Transverse colon (tissue), 4 donors: Measurements from ENCODE around the gene NUDT8.

Experiments
- EP300 ChIP-seq: sonication (generic); formaldehyde crosslinking; IDR thresholded peaks from one replicate; pipeline ENCODE4 v1.6.1; 2017; ENCODE audit warnings: antibody characterized with exemption, low read depth
- POLR2A ChIP-seq: fragments of 450-650 bp; IDR thresholded peaks from one replicate; pipeline ENCODE4 v1.6.1; 2016; ENCODE audit warnings: antibody characterized with exemption, mild to moderate bottlenecking, moderate library complexity
- POLR2AphosphoS5 ChIP-seq, 3 donors: sonication (generic); formaldehyde crosslinking; IDR thresholded peaks; one replicate each; pipeline ENCODE4 v1.6.1; 2016; ENCODE audit warnings: antibody characterized with exemption in 3 of 3
- TF ChIP-seq, protein P1 (sequence below), 5 experiments: fragments of 200-600 bp in 3 of 5; fragments of 450-650 bp in 2 of 5; sonication (generic) in 3 of 5; IDR thresholded peaks; 1 replicate in 2 of 5; 2 replicates in 3 of 5; pipeline ENCODE4 v1.5.1; 2016 to 2017; ENCODE audit warnings: antibody characterized with exemption in 5 of 5, inconsistent platforms in 3 of 5, mild to moderate bottlenecking in 2 of 5, moderate library complexity in 1 of 5

DNA sequence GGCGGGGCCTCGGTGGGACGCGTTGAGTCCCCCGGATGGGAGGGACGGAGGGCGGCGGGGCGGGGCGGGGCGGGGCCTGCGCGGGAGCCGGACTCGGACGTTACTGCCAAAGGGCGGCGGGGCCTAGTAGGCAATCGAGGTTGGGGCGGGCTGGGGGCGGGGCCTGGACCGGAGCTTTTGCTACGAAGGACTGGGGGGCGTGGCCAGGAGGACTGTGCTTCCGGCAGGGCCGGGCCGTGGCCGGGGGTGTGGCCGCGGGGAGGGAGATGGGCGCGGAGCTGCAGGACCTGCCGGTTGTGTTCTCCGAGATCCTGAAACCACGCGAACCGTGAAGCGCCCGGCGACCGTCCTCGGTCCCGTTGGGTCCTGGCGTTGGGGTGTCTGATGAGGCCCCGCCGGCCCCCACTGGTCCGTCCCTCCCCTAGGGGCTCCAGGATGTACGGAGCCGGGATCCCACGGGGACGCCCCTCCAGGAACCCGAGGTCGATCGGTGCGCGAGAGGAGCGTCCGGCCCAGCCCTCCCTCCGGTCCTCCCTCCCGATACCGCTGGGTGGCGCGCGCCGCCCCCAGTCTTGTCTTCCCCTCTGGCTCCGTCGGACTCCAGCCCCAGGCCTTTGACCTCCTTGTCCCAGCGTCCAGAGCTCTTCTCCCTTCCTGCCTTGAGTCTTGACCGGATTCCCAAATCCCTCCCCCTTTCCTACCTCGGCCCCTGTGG is 648 bp upstream of the NUDT8 start:
- TF ChIP-seq, protein P1, sequence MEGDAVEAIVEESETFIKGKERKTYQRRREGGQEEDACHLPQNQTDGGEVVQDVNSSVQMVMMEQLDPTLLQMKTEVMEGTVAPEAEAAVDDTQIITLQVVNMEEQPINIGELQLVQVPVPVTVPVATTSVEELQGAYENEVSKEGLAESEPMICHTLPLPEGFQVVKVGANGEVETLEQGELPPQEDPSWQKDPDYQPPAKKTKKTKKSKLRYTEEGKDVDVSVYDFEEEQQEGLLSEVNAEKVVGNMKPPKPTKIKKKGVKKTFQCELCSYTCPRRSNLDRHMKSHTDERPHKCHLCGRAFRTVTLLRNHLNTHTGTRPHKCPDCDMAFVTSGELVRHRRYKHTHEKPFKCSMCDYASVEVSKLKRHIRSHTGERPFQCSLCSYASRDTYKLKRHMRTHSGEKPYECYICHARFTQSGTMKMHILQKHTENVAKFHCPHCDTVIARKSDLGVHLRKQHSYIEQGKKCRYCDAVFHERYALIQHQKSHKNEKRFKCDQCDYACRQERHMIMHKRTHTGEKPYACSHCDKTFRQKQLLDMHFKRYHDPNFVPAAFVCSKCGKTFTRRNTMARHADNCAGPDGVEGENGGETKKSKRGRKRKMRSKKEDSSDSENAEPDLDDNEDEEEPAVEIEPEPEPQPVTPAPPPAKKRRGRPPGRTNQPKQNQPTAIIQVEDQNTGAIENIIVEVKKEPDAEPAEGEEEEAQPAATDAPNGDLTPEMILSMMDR (IDR thresholded peaks at IDR 0.05) = peak; percentile 75 to 97 (median 85)
- TF ChIP-seq POLR2A (peak; percentile 96), POLR2AphosphoS5 (IDR thresholded peaks at IDR 0.05) (peak; percentile 95), EP300 (no peak)
